Epithelial cell of proximal tubule (primary cell): Measurements from ENCODE around the gene TTLL9. TPM values are rescaled to one million over a fixed set of nuclear protein-coding genes. Genes with fewer than 3 reads are reported as not detected.

ENCODE experiments used
- DNase-seq: peaks from one replicate; pipeline ENCODE4 v3.0.0-alpha.2; 2011; ENCODE audit warnings: low read depth
- H3K4me3 ChIP-seq: 2 replicates; pipeline ENCODE4 v1.5.1; 2011; ENCODE audit warnings: low read depth, mild to moderate bottlenecking, low read length
- total RNA-seq: library from RNA; depleted of rRNA; stranded (reverse); fragments of >200 nt; gene quantifications from 2 replicates; pipeline ENCODE4 v1.2.3, GENCODE V29; 2015
- TF ChIP-seq, protein P1 (sequence below): conservative IDR thresholded peaks from 2 replicates; pipeline ENCODE4 v1.5.1; 2012; ENCODE audit warnings: low read depth, mild to moderate bottlenecking, low read length

Gene TTLL9, protein sequence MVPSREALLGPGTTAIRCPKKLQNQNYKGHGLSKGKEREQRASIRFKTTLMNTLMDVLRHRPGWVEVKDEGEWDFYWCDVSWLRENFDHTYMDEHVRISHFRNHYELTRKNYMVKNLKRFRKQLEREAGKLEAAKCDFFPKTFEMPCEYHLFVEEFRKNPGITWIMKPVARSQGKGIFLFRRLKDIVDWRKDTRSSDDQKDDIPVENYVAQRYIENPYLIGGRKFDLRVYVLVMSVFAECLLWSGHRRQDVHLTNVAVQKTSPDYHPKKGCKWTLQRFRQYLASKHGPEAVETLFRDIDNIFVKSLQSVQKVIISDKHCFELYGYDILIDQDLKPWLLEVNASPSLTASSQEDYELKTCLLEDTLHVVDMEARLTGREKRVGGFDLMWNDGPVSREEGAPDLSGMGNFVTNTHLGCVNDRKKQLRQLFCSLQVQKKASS
- not detected in 2 replicates for total RNA-seq

DNA sequence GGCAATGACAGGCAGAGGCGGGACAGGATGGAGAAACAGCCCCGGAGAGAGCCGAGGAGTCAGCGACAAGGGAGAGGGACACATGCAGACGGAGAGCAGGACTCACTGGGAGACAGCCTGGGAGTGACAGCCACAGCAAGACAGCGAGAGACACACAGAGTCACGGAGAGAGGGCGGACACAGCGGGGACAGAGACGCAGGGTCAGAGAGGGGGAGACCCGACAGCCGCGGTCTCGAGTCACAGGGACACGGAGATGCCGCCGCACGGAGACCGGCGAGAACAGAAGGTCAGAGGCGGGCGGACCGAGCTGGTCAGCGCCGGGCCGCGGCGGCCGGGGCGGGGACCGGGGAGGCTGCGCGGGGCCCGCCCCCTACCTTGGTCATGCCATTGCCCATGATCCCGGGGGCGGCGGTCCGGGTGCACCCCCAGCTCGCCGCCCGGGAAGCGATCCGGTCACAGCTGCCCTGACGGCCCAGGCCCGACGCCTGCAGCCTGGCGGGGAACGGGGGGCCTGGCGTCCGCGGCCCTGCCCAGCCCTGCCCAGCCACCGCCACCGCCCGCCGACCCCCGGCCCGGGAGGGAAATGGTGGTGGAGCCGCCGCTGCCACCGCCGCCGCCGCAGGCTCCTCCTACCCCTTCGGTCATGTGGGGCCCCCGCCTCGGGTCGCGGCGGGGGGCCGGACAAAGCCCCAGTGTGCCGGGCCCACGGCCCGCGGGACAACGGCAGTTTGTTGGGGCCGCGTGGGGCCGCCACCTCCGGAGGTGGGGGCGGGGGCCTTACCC is at the start of gene TTLL9, which contains the start of gene DUSP15:
TSS of gene TTLL9 (plus strand) at position 693 of the 784 bp plus-strand sequence. CDS start 493 bp downstream, outside the sequence.
TSS of gene DUSP15 (minus strand) at position 586 of the 784 bp plus-strand sequence. CDS start at position 396, 190 bp downstream.
- TF ChIP-seq, protein P1, sequence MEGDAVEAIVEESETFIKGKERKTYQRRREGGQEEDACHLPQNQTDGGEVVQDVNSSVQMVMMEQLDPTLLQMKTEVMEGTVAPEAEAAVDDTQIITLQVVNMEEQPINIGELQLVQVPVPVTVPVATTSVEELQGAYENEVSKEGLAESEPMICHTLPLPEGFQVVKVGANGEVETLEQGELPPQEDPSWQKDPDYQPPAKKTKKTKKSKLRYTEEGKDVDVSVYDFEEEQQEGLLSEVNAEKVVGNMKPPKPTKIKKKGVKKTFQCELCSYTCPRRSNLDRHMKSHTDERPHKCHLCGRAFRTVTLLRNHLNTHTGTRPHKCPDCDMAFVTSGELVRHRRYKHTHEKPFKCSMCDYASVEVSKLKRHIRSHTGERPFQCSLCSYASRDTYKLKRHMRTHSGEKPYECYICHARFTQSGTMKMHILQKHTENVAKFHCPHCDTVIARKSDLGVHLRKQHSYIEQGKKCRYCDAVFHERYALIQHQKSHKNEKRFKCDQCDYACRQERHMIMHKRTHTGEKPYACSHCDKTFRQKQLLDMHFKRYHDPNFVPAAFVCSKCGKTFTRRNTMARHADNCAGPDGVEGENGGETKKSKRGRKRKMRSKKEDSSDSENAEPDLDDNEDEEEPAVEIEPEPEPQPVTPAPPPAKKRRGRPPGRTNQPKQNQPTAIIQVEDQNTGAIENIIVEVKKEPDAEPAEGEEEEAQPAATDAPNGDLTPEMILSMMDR: no peak
- peak within 1 kb of the TSS; percentile 45 for H3K4me3 ChIP-seq
- DNase-seq: no peak

DNA sequence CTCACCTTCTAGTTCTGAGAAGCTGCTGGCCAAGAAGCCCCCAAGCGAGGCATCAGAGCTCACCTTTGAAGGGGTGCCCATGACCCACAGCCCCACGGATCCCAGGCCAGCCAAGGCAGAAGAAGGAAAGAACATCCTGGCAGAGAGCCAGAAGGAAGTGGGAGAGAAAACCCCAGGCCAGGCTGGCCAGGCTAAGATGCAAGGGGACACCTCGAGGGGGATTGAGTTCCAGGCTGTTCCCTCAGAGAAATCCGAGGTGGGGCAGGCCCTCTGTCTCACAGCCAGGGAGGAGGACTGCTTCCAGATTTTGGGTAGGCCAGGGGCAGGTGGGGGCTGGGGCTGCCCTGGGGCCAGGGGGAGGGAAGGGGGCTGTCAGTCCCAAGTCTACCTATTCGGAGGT is 49.0 kb upstream of the TTLL9 start:
- TF ChIP-seq, protein P1: no peak
- no peak for DNase-seq
- no peak overlapping the region for H3K4me3 ChIP-seq

DNA sequence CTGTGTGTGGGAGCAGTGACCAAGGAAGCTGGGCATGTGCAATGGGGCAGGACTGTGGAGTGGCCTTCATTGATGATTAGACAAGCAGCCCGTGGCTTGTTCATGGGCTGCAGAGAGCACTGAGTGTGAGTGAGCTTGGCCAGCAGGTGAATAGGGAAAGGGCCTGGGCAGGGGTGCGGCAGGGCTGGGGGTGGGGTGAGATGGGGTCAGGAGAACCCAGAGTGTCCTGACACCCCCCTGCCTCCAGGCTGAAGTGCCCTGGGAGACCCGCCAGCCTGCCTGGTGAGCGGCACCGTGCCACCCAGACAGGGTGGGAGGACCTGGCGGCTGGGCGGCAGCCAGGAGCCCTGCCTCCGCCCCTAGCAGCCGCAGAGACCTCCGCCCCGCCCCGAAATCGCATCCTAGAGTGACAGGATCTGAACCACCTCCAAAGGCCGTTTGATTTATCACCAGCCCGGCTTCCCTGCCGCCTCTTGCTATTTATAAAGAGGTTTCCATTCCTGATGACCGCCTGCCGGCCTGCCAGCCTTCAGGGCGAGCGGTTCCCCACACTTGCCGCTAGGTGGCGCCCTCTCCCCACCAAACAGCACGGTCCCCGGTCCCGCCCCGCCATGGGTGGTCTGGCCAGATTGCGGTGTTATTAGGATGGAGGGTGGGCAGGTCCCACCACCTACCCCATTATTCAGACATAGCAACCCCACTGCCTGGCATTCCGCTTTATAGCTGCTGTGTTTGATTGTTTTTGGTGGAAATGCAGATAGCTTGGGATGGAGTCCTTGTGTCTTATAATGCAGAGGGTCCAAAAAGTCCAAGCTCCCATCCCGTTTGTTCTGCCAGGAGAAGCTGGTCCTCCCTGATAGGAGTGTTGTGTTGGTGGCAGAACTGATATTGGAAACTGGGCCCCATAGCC is 47.8 kb upstream of the TTLL9 start:
- TF ChIP-seq, protein P1: peak; percentile 97
- no peak for DNase-seq
- H3K4me3 ChIP-seq: peak overlapping the region; percentile 42

DNA sequence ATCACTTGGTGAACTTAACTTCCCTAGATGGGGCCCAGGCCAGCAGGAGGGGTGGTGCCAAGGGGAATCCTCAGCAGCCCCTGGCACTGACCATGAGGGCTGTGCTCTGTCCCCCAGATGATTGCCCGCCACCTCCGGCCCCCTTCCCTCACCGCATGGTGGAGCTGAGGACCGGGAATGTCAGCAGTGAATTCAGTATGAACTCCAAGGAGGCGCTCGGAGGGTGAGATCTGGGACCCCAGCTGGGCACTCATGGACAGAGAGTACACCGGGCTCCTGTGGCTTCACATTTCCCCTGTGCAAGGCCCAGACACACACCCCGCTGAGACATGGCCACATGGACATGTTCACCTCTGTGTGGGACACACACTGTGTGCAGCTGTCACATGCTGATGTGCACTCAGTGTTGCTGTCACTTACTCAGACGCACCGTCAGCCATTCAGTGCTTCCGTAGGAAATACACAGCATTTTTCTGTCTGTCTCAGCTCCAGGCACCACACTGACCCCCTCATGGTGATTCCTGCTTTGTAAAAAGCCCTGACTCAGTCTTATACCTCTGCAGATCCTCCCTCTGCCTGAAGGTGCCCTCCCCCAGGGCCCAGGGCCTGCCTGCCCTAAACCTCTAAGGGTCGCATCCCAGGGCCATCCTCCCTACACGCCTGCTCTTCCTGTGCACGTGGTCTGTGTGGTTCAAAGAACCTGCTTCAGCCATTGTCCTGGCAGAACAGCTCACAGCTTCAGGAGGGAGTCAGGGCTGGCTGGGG is 46.9 kb upstream of the TTLL9 start:
- TF ChIP-seq, protein P1: no peak
- DNase-seq: no peak
- no peak overlapping the region for H3K4me3 ChIP-seq

DNA sequence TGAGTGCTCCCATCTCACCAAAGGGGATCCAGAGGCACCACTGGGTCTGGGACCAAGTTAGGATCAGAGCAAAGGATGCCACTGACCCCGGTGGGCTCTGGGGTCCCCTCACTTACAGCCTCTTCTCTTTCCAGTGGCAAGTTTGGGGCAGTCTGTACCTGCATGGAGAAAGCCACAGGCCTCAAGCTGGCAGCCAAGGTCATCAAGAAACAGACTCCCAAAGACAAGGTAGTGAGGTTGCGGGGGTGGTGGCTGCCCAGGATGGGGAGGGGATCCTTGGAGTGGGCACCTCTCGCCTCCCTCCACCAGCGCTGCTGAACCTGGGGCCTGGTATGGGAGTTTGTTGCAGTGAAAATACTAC is 46.3 kb upstream of the TTLL9 start:
- H3K4me3 ChIP-seq: no peak overlapping the region
- TF ChIP-seq, protein P1: no peak
- DNase-seq: no peak
